HepG2 (cell line): ENCODE measurements around the gene TLK1. TPM values are rescaled to one million over a fixed set of nuclear protein-coding genes. Genes with fewer than 3 reads are reported as not detected.

ENCODE experiments used
- CTCF ChIP-seq: sonication (generic); formaldehyde crosslinking; IDR thresholded peaks from 2 replicates; pipeline ENCODE4 v1.5.0; 2020; ENCODE audit warnings: mild to moderate bottlenecking, missing genetic modification reagents, moderate library complexity
- DBP ChIP-seq: sonication (generic); formaldehyde crosslinking; IDR thresholded peaks from 2 replicates; pipeline ENCODE4 v1.4.0; 2020; ENCODE audit warnings: missing genetic modification reagents; ENCODE audit errors: not compliant biosample characterization
- DDIT3 ChIP-seq: sonication (generic); formaldehyde crosslinking; IDR thresholded peaks from 2 replicates; pipeline ENCODE4 v1.4.0; 2020; ENCODE audit warnings: mild to moderate bottlenecking, missing genetic modification reagents
- GATAD1 ChIP-seq: IDR thresholded peaks from 2 replicates; pipeline ENCODE4 v1.6.1; 2016; ENCODE audit warnings: missing genetic modification reagents, missing compliant biosample characterization
- HMGA1 ChIP-seq: sonication (generic); formaldehyde crosslinking; conservative IDR thresholded peaks from 2 replicates; pipeline ENCODE4 v1.4.0; 2020; ENCODE audit warnings: missing genetic modification reagents
- HNRNPLL ChIP-seq: fragments of 200-400 bp; formaldehyde crosslinking; IDR thresholded peaks from 2 replicates; pipeline ENCODE4 v1.6.1; 2017; ENCODE audit warnings: mild to moderate bottlenecking, low read depth, low read length; ENCODE audit not compliant: poor library complexity, severe bottlenecking
- KAT7 ChIP-seq: IDR thresholded peaks from 2 replicates; pipeline ENCODE4 v1.6.1; 2018; ENCODE audit warnings: borderline replicate concordance, missing compliant biosample characterization
- KDM5B ChIP-seq: sonication (generic); formaldehyde crosslinking; IDR thresholded peaks from 2 replicates; pipeline ENCODE4 v1.4.0; 2020; ENCODE audit warnings: missing genetic modification reagents, mild to moderate bottlenecking, borderline replicate concordance
- KDM6A ChIP-seq: IDR thresholded peaks from 2 replicates; pipeline ENCODE4 v1.6.1; 2016; ENCODE audit warnings: low read depth
- MAF1 ChIP-seq: sonication (generic); formaldehyde crosslinking; IDR thresholded peaks from 2 replicates; pipeline ENCODE4 v1.5.0; 2020; ENCODE audit warnings: missing genetic modification reagents, borderline replicate concordance
- RBAK ChIP-seq: sonication (generic); formaldehyde crosslinking; IDR thresholded peaks from 2 replicates; pipeline ENCODE4 v1.5.1; 2020; ENCODE audit warnings: mild to moderate bottlenecking, missing genetic modification reagents
- RFXANK ChIP-seq: IDR thresholded peaks from 2 replicates; pipeline ENCODE4 v1.6.1; 2016
- SNAPC4 ChIP-seq: sonication (generic); formaldehyde crosslinking; IDR thresholded peaks from 2 replicates; pipeline ENCODE4 v1.4.0; 2020; ENCODE audit warnings: mild to moderate bottlenecking, missing genetic modification reagents
- SP1 ChIP-seq, 2 experiments: fragments of 450-650 bp in 1 of 2; sonication (generic) in 1 of 2; formaldehyde crosslinking in 1 of 2; IDR thresholded peaks; 2 replicates each; pipeline versions ENCODE4 v1.4.0 to v1.6.1; 2016 to 2020; ENCODE audit warnings: missing genetic modification reagents in 1 of 2
- TP53 ChIP-seq: sonication (generic); formaldehyde crosslinking; conservative IDR thresholded peaks from 2 replicates; pipeline ENCODE4 v1.4.0; 2020; ENCODE audit warnings: missing genetic modification reagents
- ZBTB21 ChIP-seq: sonication (generic); formaldehyde crosslinking; IDR thresholded peaks from 2 replicates; pipeline ENCODE4 v1.4.0; 2020; ENCODE audit warnings: missing genetic modification reagents
- ZNF280B ChIP-seq: sonication (generic); formaldehyde crosslinking; IDR thresholded peaks from 2 replicates; pipeline ENCODE4 v1.5.0; 2020; ENCODE audit warnings: missing genetic modification reagents, mild to moderate bottlenecking, borderline replicate concordance
- ZNF639 ChIP-seq: conservative IDR thresholded peaks from 2 replicates; pipeline ENCODE4 v1.6.1; 2018; ENCODE audit warnings: missing genetic modification reagents
- ZNF816 ChIP-seq: sonication (generic); formaldehyde crosslinking; IDR thresholded peaks from 2 replicates; pipeline ENCODE4 v1.8.0; 2022; ENCODE audit warnings: missing genetic modification reagents, mild to moderate bottlenecking, borderline replicate concordance
- polyA plus RNA-seq, 8 experiments: library from polyadenylated mRNA; depleted of rRNA in 3 of 8; stranded (reverse) in 7 of 8; unstranded in 1 of 8; fragments of >200 nt; fragmentation: Illumina TruSeq in 4 of 8; extraction: Trizol in 4 of 8; gene quantifications; 2 replicates each; pipeline versions ENCODE4 v1.2.1 to v1.2.3, GENCODE V29; 2011 to 2016; ENCODE audit warnings: low read depth in 4 of 8, missing spikeins in 1 of 8, mixed read lengths in 1 of 8; ENCODE audit not compliant: insufficient read depth in 1 of 8
- total RNA-seq, 5 experiments: library from RNA; depleted of rRNA; stranded (reverse); fragments of >200 nt; fragmentation: Illumina TruSeq; extraction: Trizol; gene quantifications; 2 replicates each; pipeline ENCODE4 v1.2.3, GENCODE V29; 2016; ENCODE audit warnings: low read depth in 1 of 5

The TLK1 gene
- total and polyA plus RNA-seq, 2 of the 13 experiments (the other 11 are each of a cell fraction or from before 2014, with no cell fraction given) = 16.8 to 28.7 TPM

- TF ChIP-seq SNAPC4 (CRISPR knock-in tag) (0 out of 2 replicates have a peak, but pooled peaks have one; percentile 44), GATAD1 (CRISPR knock-in tag) (no peak), TP53 (CRISPR knock-in tag) (no peak), KAT7 (CRISPR knock-in tag) (no peak), RBAK (CRISPR knock-in tag) (no peak), HNRNPLL (no peak), ZNF816 (CRISPR knock-in tag) (no peak), DDIT3 (CRISPR knock-in tag) (peak; percentile 18; the same call in 1 of the 2 replicates), ZBTB21 (CRISPR knock-in tag) (no peak), KDM6A (no peak), ZNF639 (CRISPR knock-in tag) (no peak; the same call in 1 of the 2 replicates), MAF1 (no peak), CTCF (CRISPR knock-in tag) (no peak; the same call in 1 of the 2 replicates), HMGA1 (CRISPR knock-in tag) (no peak), DBP (peak; percentile 12), RFXANK (no peak), ZNF280B (CRISPR knock-in tag) (no peak), KDM5B (CRISPR knock-in tag) (no peak), SP1 (IDR thresholded peaks at IDR 0.05) (no peak), SP1 (CRISPR knock-in tag; IDR thresholded peaks at IDR 0.05) (no peak)
These were observed 186.2 kb downstream of the TLK1 start (continued) for GRCh38 chr2:170974304-170974993.
